DOHH2 (cell line): ENCODE measurements around the gene HNRNPK.

Experiments
- EZH2phosphoT487 ChIP-seq: fragments of 200-600 bp; sonication (generic); IDR thresholded peaks from 2 replicates; pipeline ENCODE4 v1.6.1; 2017; ENCODE audit warnings: borderline replicate concordance, mild to moderate bottlenecking, antibody characterized with exemption, low read length, moderate library complexity, mixed read lengths
- TF ChIP-seq, protein P1 (sequence below): fragments of 200-600 bp; sonication (generic); IDR thresholded peaks from one replicate; pipeline ENCODE4 v1.5.1; 2014; ENCODE audit warnings: antibody characterized with exemption, mild to moderate bottlenecking, low read depth, low read length; ENCODE audit not compliant: poor library complexity, severe bottlenecking

DNA sequence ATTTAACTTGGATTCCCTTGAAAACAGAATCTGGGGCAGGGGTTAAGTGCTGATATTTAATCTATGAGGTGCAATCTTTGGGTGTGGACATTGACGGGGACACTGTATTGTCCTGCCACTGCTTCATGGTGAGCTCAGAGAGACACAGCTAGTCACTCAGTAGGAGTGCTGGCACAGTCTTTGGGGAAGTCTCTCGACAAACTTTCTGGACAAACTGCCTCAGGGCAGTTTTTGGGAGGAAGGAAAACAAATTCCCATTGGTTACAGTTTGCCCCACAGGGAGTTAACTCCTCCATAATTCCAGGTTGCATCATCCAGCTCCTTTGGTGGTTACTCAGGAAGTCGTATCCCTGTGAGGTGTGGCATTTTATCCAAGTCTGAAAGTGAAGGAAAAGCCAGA is 17.9 kb downstream of the HNRNPK start:
- TF ChIP-seq, protein P1, sequence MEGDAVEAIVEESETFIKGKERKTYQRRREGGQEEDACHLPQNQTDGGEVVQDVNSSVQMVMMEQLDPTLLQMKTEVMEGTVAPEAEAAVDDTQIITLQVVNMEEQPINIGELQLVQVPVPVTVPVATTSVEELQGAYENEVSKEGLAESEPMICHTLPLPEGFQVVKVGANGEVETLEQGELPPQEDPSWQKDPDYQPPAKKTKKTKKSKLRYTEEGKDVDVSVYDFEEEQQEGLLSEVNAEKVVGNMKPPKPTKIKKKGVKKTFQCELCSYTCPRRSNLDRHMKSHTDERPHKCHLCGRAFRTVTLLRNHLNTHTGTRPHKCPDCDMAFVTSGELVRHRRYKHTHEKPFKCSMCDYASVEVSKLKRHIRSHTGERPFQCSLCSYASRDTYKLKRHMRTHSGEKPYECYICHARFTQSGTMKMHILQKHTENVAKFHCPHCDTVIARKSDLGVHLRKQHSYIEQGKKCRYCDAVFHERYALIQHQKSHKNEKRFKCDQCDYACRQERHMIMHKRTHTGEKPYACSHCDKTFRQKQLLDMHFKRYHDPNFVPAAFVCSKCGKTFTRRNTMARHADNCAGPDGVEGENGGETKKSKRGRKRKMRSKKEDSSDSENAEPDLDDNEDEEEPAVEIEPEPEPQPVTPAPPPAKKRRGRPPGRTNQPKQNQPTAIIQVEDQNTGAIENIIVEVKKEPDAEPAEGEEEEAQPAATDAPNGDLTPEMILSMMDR = no peak
- no peak for TF ChIP-seq EZH2phosphoT487
